HG02610 (cell line): Measurements from ENCODE around the gene TYMP.

Source experiments
- ATAC-seq: cut with Tn5 transposase; IDR thresholded peaks from one replicate; pipeline ENCODE4 v1.9.1; 2021; ENCODE audit warnings: mild to moderate bottlenecking, moderate library complexity; ENCODE audit not compliant: unreplicated experiment

Gene TYMP, protein sequence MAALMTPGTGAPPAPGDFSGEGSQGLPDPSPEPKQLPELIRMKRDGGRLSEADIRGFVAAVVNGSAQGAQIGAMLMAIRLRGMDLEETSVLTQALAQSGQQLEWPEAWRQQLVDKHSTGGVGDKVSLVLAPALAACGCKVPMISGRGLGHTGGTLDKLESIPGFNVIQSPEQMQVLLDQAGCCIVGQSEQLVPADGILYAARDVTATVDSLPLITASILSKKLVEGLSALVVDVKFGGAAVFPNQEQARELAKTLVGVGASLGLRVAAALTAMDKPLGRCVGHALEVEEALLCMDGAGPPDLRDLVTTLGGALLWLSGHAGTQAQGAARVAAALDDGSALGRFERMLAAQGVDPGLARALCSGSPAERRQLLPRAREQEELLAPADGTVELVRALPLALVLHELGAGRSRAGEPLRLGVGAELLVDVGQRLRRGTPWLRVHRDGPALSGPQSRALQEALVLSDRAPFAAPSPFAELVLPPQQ

GRCh38 chr22:50529897-50530579 is at the start of gene TYMP:
TYMP (minus strand) TSS chr22:50530012; CDS start chr22:50529709, 303 bp downstream.
- ATAC-seq: no peak

DNA sequence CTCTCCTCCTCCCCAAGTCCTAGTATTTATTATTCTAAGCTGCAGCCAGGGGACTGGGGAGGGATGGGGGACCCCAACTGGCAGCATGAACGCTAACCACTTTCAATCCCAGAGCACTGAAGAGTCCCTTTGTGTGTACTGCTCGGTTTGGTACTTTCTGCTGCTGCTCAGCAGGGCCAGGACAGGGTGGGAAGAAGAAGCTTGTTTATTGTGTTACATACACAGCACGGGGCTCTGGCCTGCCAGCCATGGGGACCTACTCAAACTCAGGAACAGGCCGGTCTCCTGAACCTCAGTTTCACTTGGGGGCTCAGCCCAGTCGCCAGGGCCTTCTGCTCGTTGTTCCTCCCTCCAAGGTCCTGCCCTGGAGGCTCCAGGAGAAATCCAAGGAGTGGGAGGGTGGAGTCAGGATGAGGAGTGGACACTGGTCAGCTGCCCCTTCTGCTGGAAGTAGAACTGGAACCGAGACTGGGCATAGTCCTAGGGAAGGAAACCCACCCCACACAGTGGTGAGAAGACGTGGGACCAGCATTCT is 49.0 kb upstream of the TYMP start:
- ATAC-seq: no peak

- no peak for ATAC-seq
Measured at GRCh38 chr22:50577987-50578775, 48.4 kb upstream of the TYMP start, which contains the start of gene CPT1B. CPT1B (minus strand) TSS chr22:50578427; CDS start chr22:50577915, 512 bp downstream.

GRCh38 chr22:50577697-50577986 is 47.8 kb upstream of the TYMP start:
- ATAC-seq: no peak

- ATAC-seq: no peak
Measured at GRCh38 chr22:50576806-50577696, 47.2 kb upstream of the TYMP start.

DNA sequence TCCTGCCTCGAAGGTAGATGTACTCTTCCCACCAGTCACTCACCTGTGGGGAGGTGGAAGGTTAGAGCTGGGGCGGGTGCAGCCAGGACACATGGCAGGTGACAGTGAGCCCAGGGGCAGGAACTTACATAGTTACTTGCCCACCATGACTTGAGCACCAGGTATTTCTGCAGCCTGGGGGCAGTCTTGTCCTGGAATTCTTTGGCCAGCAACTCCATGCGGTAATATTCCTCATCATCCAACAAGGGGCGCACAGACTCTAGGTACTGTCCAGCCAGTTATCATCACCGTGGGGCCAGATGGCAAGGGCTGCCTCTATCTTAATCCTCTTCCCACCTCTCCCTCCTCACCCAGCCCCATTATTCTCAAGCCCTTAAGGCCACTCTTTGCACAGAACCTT is 46.3 kb upstream of the TYMP start:
- ATAC-seq: no peak

- ATAC-seq: no peak
Measured at GRCh38 chr22:50575426-50575941, 45.7 kb upstream of the TYMP start.

GRCh38 chr22:50574383-50574755 is 44.6 kb upstream of the TYMP start:
- no peak for ATAC-seq

GRCh38 chr22:50573491-50574382 is 43.9 kb upstream of the TYMP start:
- no peak for ATAC-seq

GRCh38 chr22:50572965-50573364 is 43.2 kb upstream of the TYMP start:
- no peak for ATAC-seq

- ATAC-seq: no peak
Measured at GRCh38 chr22:50571264-50572175, 41.7 kb upstream of the TYMP start.

- no peak for ATAC-seq
Measured at GRCh38 chr22:50570861-50571260, 41.0 kb upstream of the TYMP start.

DNA sequence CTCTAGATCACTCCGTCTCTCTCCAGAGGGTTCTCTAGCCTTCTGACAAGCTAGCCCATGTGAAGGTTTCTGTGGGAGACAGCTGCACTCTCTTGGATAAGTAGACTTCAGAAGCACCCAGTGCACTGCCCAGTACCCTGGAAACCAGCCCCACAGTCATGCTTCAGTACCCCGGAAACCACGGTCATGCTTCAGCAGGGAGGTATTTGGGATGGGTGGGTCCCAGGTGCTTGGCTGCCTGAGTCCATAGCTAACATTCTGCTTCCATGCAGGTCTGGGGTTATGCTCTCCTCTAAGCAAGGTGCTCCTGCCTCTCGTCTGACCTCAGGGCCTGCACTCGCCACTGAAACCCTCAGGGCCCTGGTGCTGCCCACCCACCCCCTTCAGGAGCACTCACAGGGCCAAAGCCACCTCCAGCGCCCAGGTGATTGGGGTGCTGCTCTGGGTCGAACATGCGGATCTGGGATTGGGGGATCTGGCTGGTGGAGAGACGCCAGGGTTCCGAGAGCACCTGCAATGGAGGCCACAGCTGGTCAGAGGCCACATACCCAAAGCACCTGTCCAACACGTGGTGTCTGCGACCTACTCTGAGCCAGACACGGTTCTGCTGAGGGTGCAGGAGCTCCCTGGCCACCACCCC is 40.2 kb upstream of the TYMP start:
- no peak for ATAC-seq

DNA sequence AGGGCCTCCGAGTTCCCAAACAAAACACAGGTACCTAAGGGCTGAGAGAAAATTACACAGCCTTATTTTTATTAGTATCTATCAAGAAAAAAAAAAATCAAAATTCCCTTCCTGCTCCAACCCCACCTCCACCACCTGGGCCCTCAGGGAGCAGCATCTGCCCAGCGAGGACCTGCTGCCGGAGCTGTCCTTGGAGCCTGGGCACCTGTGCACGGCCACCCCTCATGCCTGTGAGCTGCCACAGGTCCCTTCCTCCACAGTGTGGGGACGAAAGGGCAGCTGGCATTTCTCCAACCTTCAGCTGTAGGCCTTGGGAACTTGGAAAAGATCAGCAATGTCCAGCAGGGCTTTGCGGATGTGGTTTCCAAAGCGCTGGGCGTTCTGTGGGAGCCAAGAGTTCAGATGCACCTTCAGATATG is 39.2 kb upstream of the TYMP start:
- ATAC-seq: no peak

DNA sequence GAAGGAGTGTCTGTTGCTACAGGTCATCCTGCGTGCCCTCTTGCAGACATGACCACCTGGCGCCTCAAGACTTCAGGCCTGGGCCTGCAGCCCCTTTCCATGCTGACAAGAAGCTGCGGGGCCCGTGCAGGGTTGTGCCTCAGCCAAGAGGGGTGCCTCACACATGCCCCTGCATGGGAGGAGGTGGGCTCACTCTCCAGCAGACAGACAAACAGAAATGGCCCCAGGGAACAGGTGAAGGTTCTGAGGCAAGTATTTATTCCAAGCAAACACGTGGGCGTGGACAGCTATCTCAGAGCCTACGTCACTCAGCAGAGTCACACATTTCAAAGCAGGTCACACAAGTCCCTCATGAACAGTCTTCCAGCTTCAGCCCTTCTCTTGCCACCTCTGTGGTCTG is 38.8 kb upstream of the TYMP start:
- no peak for ATAC-seq

DNA sequence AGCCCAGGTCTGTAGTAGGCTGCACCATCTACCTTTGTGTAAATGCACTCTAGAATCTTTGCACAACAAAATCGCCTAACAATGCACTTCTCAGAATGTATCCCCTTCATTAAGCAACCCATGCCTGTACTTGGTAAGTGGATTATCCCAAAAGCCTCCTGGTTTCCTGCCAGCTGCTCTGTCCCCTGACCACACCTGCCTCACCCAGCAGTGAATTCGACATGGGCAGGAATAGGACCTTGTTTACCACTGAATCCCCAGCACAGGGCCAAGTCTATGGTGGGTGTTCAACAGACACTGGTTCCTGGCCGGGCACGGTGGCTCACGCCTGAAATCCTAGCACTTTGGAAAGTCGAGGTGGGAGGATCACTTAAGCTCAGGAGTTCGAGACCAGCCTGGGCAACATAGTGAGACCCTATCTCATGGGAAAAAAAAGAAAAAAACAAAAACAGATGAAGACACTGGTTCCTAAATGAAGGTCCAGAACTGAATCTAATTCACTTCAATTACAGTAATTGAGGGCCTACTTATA is 38.0 kb upstream of the TYMP start:
- no peak for ATAC-seq

- ATAC-seq: no peak
Measured at GRCh38 chr22:50564289-50564688, 34.5 kb upstream of the TYMP start.
